B cell (primary cell): ENCODE results near the gene MCTP1.

Source experiments
- CTCF ChIP-seq: fragments of 200-600 bp; IDR thresholded peaks from one replicate; pipeline ENCODE4 v1.8.0; 2022; ENCODE audit warnings: antibody characterized with exemption, mild to moderate bottlenecking
- EZH2 ChIP-seq: IDR thresholded peaks from 2 replicates; pipeline ENCODE4 v1.6.1; 2012; ENCODE audit warnings: borderline replicate concordance, low read depth, mild to moderate bottlenecking, moderate library complexity, low read length; ENCODE audit not compliant: insufficient read depth, poor library complexity, severe bottlenecking

- TF ChIP-seq CTCF (no peak), EZH2 (no peak)
Observed at GRCh38 chr5:94775088-94775487, 509.8 kb downstream of the MCTP1 start.
